Activated T-cell treated with anti-CD3 and anti-CD28 coated beads for 4 hours (primary cell): ENCODE data around the gene GRHPR.
A peak's percentile ranks its signal among the peaks of the same experiment; 100 is the strongest.
"Not testable (repeated sequence)": the region's sequence is repeated elsewhere in the genome, so short reads cannot be mapped to it uniquely, and the experiment has no call there.

ENCODE experiments used
- DNase-seq: peaks from one replicate; pipeline ENCODE4 v3.0.0-alpha.2; 2020

Gene GRHPR

DNA sequence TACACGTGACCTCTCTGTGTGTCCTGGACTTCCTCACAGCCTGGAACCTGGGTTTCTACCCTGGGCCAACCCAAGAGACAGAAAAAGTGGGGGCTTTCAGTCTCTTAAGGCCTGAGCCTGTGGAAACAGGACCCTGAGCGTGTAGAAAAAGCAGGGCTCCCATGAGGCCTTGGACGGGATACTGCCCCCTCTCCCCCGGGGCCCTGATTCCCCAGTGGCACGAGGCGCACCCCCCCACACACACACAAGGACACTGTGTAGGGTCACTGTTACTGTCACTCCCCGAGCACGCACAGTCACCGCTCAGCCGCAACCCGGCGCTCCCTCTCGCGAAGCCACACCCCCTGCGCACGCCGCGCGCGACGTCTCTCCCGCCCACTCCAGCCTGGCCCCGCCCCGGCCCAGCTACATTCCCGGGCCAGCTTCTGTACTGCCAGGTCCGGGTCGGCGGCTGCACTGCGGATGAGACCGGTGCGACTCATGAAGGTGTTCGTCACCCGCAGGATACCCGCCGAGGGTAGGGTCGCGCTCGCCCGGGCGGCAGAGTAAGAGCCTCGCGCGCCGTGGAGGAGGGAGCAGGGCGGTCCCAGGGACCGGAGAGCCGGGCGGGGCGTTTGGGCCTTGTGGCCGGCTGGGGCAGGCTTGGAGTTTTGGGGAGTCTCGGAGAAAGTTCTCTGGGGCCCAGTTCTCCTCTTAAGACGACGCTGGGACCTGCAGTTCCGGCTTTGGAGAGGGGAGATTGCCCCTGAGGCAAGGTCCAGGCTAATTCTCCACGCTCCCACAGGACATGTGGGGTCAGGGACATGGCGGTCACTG lies at the start of gene GRHPR:
Gene GRHPR (plus strand): TSS at position 408 of the 816 bp plus-strand sequence. CDS start 55 bp downstream, at position 463.
- DNase-seq: peak; percentile 88

DNA sequence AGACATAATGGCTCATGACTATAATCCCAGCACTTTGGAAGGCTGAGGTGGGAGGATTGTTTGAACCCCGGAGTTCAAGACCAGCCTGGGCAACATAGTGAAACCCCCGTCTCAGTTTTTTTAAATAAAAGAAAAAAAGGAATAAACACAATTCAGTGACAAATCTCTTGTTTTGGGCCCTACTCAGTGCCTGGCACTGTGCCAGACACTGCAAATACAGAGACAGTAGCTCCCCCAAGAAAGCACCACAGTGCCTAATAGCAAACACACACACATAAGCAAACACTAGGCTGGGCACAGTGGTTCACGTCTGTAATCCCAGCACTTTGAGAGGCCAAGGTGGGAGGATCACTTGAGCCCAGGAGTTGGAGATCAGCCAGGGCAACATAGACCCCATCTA lies 49.7 kb upstream of the GRHPR start:
- DNase-seq: no peak

DNA sequence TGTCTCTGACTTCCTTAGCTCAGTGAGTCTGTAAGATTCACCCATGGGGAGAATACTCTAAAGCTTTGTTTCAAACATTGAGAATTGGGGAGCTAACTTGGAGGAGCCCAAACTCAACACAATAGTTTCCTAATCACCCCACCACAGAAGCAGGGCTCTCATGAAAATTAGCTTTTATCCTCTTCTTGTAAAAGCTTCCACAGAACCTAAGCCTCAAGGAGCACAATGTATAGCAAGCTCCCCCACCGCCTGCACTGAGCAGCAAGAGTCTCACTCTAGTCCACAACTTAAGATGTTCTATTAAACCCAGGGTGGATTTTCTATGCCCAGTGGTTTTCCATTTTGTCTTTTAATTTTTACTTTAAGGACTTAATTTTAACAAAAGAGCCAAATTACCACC lies 48.9 kb upstream of the GRHPR start:
- no peak for DNase-seq

DNA sequence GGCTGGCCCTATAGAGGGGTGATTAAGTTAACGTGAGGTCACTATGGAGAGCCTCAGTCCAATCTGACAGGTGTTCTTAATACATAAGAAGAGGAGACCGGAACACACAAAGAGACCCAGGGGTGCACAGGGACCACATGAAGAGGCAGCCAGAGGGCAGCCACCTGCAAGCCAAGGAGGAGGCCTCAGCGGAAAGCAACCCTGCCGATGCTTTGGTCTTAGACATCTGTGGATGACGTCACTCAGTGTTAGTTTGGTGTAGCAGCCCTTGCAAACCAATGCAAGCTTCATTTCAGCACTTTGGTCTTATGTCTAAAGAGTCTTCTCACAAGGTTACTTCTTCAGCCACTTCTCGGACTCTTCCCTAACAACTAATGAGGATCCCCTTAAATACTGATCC lies 47.6 kb upstream of the GRHPR start:
- no peak for DNase-seq

DNA sequence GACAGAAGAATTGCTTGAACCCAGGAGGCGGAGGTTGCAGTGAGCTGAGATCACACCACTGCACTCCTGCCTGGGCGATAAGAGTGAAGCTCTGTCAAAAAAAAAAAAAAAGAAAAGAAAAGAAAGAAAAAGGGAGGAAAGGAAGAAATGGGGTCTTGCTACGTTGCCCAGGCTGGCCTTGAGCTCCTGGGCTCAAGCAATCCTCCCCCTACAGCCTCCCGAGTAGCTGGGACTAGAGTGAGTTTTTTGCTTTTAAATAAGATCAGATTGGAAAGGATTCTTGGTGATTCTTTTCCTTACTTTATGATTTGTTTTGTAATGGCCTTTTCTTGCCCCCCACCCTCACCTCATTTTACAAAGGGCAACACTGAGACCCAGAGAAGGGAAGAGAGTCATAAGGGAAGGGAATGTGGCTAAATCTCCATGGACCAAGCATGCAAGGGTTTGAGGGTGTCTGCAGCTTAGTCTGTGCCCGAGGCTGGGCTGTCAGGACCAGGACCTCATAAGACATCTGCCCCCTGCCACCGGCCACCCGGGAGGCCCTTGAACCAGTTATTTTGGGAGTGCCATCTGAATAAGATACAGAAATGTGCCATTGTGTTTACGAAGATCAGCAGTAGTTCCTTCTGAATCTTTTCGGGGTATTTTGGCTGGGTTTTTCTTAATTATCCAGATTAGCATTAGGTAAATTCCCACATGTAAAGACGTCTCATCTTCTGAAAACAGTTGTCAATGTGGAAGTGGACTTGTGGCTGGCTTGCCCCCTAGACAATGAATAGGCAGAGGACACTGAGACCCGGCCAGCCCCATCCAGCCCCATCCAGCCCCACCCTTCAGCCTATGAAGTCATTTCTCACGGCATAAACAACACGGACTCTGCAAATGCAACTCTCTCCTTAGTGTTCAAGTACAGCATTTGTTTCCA lies 44.5 kb upstream of the GRHPR start:
- no peak for DNase-seq

DNA sequence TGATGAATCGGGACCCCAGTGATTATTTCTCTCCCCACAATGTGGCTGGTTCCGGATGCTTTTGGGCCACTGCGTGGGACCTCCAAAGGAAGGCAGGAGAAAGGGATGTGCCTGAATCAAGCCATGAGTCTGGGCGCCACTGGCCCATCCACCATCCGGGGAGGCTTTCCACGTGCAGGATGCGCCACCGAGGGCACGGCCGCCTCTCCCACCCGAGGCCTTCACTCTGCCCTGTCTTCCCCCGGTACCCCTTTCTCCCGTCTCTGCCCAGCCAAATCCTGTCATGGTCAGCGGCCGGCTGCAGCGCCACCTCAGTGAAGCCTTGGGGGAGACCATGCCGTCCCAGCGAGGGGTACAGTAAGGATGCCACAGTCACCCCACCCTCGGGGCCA lies 43.9 kb upstream of the GRHPR start:
- no peak for DNase-seq

DNA sequence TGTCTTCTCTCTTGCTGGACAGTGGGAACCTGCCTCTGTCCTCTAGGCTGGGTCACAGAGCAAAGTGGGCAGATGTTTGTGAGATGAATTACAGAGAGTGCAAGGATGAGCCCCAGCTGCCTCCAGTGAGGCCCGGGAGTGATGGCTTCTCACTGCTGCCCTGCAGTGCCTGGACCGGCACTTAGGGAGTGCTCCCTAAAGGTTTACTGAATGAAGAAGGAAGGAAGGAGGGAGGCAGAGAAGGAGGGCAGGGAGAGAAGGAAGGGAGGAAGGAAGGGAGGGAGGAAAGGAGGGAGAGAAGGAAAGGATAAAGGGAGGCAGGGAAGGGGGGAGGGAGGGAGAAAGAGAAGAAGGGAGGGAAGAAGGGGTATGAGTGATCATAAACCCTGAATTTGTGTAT lies 42.7 kb upstream of the GRHPR start:
- no peak for DNase-seq

DNA sequence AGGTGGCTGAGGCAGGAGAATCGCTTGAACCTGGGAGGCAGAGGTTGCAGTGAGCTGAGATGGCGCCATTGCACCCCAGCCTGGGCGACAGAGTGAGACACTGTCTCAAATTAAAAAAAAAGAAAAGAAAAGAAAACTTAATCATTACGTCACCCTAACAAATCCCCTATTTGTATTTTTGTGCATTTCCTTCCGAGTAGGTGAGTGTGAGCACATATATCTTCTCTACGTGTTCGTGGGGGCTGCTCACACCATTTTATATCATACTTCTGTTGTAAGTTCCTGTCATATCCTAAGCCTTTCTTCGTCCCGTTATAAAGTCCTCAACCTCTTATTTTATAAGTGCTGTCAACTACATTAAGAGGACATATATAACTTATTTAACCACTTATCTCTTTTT lies 41.9 kb upstream of the GRHPR start:
- DNase-seq: no peak

DNA sequence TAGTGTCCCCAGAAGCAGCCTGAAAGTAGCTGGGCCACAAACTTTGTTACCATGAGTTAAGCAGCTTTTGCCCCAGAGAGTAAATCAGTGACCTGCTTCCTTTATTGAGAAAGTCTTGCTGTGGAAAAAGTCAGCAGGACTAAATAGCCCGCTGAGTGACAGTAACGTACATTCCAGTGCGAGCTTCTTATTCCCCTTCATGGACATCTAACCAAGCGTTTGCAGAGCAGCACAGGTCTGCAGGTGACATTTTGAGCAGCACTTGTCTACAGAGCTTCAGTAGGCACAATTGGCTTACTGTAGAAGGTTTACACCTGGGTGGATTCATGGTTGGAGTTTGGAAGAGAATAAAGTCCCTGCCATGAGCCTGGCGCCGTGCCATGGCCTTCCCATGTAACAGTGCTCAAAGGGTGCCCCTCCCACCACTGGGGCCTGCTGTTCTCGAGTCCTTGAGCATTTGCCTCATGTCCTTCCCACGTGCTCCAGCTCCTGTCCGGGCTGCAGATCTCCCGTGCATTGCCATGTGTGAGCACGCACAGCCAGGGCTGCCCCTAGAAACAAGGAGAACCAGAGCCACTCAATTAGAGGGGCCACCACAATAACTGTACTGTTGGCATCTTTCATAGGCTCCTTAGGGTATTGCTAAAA lies 41.3 kb upstream of the GRHPR start:
- no peak for DNase-seq

DNA sequence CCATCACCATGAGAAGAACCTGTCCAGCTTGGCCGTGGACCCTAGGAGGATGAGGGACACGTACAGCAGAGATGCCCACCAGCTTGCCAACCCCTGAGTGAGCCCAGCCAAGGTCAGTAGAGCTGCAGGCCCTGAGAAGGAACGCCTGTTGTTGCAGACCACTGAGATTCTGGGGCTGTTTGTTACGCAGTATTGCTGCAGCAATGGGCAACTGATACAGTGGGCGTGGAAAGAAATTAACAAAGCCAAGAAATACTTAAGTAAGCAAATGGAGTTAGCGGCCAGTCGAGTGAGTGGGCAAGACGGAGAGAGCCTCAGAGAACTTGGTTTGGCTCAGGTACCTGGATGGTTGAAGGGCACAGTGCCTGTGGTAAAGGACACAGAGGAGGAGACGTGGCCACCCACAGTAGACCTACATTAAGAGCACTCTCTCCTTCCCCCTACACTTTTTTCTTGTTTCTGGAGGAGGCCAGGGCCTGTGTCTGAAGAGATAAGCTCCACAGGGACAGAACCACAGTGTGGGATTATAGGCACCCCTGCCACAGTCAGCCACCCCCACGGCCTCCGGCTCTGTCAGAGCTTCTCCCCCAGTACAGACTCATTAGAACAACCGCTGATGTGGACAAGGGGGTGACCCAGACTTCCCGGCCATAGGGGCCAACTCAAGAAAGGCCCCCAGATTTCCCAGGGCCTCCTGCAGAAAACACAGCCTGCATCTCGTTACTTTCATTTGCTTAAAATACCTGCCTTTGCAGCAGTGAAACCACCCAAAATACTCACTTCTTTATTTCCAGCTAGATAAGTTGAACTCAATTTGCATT lies 40.1 kb upstream of the GRHPR start:
- no peak for DNase-seq

DNA sequence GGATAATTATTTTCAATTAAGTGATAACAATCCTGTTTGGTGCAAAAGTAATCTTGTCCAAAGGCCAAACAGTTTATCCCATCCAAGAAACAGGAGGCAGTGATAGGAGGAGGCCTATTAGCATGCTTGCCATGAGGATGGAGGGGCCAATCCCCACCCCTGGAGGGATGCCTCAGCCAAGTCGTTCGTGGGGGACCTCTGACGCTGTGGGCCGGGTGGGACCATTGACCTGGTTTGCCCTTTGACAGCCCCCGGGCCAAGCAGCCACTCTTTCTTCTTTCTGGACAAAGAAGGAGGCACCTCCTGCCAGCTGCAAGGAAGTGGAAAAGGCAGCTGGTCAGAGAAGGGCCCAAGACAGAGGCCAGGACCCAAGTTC lies 39.5 kb upstream of the GRHPR start:
- DNase-seq: no peak

DNA sequence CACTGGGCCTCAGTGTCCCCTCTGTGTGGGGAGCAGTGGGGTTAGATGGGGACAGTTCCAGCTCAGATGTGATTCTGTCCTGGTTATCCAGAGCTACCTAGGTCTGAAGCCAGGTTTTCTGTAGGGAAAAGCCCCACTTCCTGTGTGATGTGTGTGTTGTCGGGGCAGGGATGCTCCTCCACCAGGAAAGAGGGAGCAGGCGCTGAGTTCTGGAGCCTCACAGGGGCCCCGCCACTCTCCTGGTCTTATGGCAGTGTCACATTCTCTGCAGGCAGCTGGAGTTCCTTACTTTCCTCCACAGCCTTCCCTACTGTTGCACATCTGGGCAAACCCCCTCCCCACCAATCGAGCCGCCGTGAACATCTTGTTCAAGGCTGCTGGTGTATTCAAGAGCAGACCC lies 39.1 kb upstream of the GRHPR start:
- DNase-seq: no peak

DNA sequence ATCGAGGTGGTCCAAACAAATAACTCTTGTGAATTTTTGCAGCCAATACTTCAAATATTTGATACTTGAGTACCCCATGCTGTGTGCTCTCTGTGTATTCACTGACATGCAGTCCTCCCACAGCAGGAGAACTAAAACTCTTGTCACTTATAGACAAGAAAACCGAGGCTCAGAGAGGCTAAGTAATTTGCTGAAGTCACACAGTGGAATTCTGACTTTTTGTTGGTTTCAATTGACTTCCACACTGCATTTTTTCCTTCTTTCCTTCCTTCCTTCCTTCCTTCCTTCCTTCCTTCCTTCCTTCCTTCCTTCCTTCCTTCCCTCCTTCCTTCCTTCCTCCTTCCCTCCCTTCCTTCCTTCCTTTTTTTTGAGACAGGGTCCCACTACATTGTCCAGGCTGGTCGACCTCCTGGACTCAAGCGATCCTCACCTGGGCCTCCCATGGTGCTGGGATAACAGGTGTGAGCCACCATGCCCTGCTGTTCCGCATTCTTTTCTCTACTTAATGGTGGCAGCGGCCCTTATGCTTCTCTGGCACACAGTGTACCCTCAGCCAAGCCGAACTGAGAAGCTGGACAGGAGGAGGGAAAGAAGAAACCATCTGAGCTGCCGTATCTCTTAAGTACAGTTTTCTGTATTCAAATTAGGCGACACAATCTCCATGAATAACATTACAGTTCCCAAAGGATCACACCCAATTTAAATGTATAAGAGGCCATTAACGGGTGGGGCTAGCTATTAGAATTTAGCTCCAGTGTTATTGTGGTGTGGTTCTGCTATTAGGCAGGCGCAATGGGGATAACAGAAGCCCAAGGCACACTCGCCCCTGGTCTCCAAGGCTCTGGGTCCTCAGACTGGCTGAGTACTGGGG lies 38.4 kb upstream of the GRHPR start:
- no peak for DNase-seq

DNA sequence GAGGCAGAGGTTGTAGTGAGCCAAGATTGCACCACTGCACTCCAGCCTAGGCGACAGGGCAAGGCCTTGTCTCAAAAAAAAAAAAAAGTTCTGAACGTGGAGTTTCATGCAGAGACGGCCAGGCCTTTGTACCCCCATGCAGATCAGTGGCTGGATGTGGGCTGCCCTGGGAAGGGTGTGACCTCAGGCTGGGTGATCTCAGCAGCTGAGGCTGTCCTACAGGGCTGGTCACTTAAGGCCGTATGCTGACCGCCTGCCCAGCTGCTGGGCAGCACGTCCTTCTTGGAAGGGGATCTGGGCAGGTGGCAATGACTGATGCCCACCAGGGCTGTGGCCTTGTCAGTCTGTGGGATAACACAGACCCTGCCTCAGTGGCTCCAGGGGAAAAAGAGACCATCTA lies 37.2 kb upstream of the GRHPR start:
- no peak for DNase-seq

DNA sequence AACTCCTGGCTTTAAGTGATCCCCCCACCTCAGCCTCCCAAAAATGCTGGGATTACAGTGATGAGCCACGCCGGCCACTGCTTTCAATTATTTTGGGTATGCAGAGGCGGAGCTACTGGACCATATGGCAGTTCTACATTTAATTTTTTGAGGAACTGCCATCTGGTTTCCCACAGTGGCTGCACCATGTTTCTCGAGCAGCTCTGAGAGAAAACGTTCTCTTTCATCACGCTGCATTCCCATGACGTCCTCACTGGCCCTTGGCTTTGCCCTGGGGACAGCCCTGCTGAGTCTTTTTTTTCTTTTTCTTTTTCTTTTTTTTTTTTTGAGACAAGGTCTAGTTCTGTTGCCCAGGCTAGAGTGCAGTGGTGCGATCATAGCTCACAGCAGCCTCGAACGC lies 35.5 kb upstream of the GRHPR start:
- DNase-seq: no peak

DNA sequence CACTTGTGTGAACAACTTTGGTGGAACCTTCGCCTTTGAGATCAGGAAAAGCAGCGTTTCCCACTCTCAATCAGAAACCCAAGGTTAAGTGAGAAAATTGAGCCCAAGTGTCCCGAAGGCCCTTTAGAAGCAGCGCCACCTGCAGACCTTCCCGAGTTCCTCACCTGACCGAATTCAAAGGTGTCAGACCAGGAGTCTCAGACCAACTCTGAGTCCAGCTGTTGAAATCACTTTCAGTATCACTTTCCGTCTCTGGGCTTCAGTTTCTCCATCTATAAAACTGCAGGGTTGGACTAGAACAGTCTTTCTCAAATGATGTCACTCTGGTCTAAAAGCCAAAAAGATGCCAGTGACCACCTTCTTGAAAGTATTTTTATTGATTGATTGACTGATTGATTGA lies 31.7 kb upstream of the GRHPR start:
- no peak for DNase-seq

DNA sequence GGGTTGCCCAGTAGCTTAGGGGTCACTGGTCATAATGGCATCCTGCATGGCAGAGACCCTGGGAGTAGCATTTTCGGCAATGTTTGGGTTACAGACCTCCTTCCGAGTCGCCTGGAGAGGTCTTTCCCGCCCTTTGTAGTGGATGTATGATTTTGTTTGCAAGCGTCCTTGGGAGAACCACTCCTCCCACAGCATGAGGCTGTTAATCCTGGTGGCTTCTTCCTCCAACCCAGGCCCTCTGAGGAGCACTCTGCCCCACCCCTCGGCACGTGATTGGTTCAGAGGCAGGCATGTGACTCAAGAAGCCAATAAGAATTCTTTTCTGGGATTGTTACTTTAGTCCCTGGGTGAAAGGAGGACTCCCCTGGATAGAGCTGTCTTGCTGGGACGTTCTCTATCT lies 30.2 kb upstream of the GRHPR start:
- no peak for DNase-seq

DNA sequence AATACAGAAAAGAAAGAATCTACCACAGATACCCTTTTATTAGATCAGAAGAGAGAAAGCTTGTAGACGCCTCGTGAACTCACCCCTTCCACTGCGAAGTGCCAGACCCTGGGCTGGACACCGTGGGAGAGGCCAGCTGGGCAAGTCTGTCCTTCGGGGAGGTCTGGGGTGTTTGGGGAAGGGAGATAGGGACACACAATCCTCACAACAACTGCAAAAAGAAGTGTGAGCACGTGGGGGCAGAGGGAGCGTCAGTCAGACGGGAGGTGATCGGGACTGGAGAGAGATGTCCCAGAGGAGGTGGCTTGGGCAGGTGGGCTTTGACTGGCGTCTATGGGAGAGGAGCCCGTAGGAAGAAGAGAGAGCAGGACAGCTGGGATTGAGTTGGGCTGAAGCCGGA lies 27.3 kb upstream of the GRHPR start:
- no peak for DNase-seq

DNA sequence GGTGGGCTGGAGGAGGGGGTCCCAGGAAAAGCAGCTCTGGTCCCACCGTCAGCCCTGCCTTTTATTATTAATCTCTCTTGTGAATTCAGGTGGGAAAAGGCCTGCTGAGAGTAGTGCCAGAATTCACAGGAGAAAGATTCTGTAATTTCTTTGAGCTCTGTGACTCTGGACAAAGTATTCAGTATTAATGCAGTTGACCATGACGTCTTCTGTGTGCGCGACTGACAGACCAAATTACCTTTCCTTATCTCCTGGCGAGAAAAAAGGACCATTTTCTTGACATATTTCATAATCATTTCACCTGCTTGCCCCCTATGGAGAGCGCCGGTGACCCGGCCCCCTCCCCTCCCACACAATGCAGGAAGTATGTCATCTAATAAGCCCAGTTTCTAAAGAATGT lies 26.8 kb upstream of the GRHPR start:
- DNase-seq: no peak

DNA sequence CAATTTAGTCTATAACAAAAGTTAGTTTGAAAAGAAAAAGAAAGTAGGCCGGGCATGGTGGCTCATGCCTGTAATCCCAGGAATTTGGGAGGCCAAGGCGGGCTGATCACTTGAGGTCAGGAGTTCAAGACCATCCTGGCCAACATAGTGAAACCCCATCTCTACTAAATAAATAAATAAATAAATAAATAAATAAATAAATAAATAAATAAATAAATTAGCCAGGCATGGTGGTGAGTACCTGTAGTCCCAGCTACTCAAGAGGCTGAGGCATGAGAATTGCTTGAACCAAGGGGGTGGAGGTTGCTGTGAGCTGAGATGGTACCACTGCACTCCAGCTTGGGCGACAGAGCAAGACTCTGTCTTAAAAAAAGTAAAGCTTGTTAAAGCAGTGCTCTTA lies 24.5 kb upstream of the GRHPR start:
- not testable (repeated sequence) for DNase-seq

DNA sequence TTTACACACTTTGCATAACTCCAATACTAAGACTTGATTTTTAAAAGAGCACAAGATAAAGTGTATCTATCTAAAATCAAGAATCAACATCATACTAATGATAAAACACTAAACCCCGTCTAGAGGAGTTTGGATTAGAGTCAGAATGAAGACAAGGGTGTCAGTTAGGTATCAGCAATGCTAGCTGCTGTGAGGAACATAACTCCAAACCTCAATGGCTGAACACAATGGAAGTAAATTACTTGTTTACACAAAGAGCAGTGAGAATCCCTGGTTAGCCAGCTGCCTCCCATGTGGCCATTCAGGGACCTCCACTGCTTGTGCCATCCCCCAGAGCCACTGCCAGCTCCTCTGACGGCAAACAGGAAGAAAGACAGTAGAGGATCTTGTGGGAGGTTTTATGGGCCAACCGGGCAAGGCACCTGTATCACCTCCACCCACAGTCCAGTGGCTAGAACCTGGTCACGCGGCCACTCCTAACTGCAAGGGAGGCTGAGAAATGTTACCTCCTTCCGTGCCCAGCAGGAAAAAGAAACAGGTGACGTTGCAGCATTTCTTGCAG lies 24.0 kb upstream of the GRHPR start:
- no peak for DNase-seq
